CD4-positive, alpha-beta memory T cell (primary cell): ENCODE measurements around the gene FLNC. TPM values are rescaled to one million over a fixed set of nuclear protein-coding genes. Genes with fewer than 3 reads are reported as not detected.
A peak's percentile ranks its signal among the peaks of the same experiment; 100 is the strongest.

Source experiments
- CTCF ChIA-PET: fragments of 350-600 bp; sonication (Branson Sonifier 250); formaldehyde crosslinking; loops from one replicate; lab custom pipeline; 2021; ENCODE audit warnings: inconsistent platforms; ENCODE audit not compliant: partially characterized antibody; lab: Charles Lee
- POLR2A ChIA-PET: fragments of 350-600 bp; sonication (Branson Sonifier 250); formaldehyde crosslinking; loops from one replicate; lab custom pipeline; 2021; ENCODE audit not compliant: partially characterized antibody; lab: Charles Lee
- DNase-seq, 5 donors: peaks; one replicate each; pipeline versions ENCODE4 v3.0.0 to v3.0.0-alpha.2; 2020 to 2022; ENCODE audit warnings: mixed read lengths in 1 of 5
- H3K27ac ChIP-seq: one replicate; pipeline ENCODE4 v1.7.0; 2013; ENCODE audit warnings: low read depth, low read length
- H3K27me3 ChIP-seq: 2 replicates; pipeline ENCODE4 v1.7.0; 2013; ENCODE audit warnings: mild to moderate bottlenecking, low read length, moderate library complexity; ENCODE audit not compliant: insufficient read depth
- H3K36me3 ChIP-seq: 2 replicates; pipeline ENCODE4 v1.7.0; 2013; ENCODE audit warnings: mild to moderate bottlenecking, low read length, moderate library complexity; ENCODE audit not compliant: insufficient read depth
- H3K4me1 ChIP-seq: 2 replicates; pipeline ENCODE4 v1.7.0; 2013; ENCODE audit warnings: mild to moderate bottlenecking, low read length, moderate library complexity; ENCODE audit not compliant: insufficient read depth
- H3K4me3 ChIP-seq, 2 donors: one replicate each; pipeline ENCODE4 v1.7.0; 2013; ENCODE audit warnings: low read length in 2 of 2, mild to moderate bottlenecking in 1 of 2
- H3K9me3 ChIP-seq, 2 donors: one replicate each; pipeline ENCODE4 v1.7.0; 2013; ENCODE audit warnings: low read length in 2 of 2, control low read depth in 1 of 2; ENCODE audit not compliant: control insufficient read depth in 1 of 2
- H3K27ac Mint-ChIP-seq, 7 donors: one replicate each; pipeline ENCODE4 v1.8.0; 2020 to 2021; ENCODE audit warnings: mixed read lengths in 7 of 7, mild to moderate bottlenecking in 6 of 7, inconsistent platforms in 3 of 7, moderate library complexity in 3 of 7
- H3K27me3 Mint-ChIP-seq, 2 donors: one replicate each; pipeline ENCODE4 v1.8.0; 2020 to 2021; ENCODE audit warnings: mixed read lengths in 2 of 2
- H3K36me3 Mint-ChIP-seq, 2 donors: one replicate each; pipeline ENCODE4 v1.8.0; 2020 to 2021; ENCODE audit warnings: mixed read lengths in 2 of 2, inconsistent platforms in 1 of 2, mild to moderate bottlenecking in 1 of 2
- H3K4me1 Mint-ChIP-seq, 4 donors: one replicate each; pipeline ENCODE4 v1.8.0; 2020 to 2021; ENCODE audit warnings: mixed read lengths in 4 of 4, mild to moderate bottlenecking in 1 of 4
- H3K4me3 Mint-ChIP-seq, 8 donors: one replicate each; pipeline ENCODE4 v1.8.0; 2020 to 2021; ENCODE audit warnings: mixed read lengths in 8 of 8, mild to moderate bottlenecking in 7 of 8, moderate library complexity in 6 of 8, inconsistent platforms in 3 of 8
- H3K9me3 Mint-ChIP-seq, 8 donors: one replicate each; pipeline ENCODE4 v1.8.0; 2020 to 2021; ENCODE audit warnings: mixed read lengths in 8 of 8, mild to moderate bottlenecking in 5 of 8, inconsistent platforms in 3 of 8, moderate library complexity in 1 of 8
- intact Hi-C: fragments of 100-400 bp; cut with micrococcal nuclease; formaldehyde crosslinking; loops from one replicate; pipeline ENCODE4 v1.15.1; 2023
- polyA plus RNA-seq, 2 donors: library from polyadenylated mRNA; unstranded; fragments of 300-500 nt; fragmentation: Illumina TruSeq; gene quantifications; one replicate each; pipeline ENCODE4 v1.2.3, GENCODE V29; 2021
- total RNA-seq, 2 experiments: library from RNA; stranded (reverse); gene quantifications; one replicate each; pipeline ENCODE4 v1.2.3, GENCODE V29; 2021

The FLNC gene
- total and polyA plus RNA-seq, 4 experiments from 2014 or later: 0.06 TPM; not detected in 3

- no peaks in the 10 kb centered on the region for H3K9me3 ChIP-seq
- no peak overlapping the region for H3K4me3 ChIP-seq
- no peaks in the 10 kb centered on the region for H3K27me3 Mint-ChIP-seq
- H3K36me3 ChIP-seq: peaks cover 16% of the 10 kb centered on the region
- peaks cover 16 to 23% of the 10 kb centered on the region in 2 donors for H3K36me3 Mint-ChIP-seq
- H3K4me1 Mint-ChIP-seq: no peaks in the 10 kb centered on the region
- ChIA-PET POLR2A (no interaction called here), CTCF (no interaction called here)
- H3K27me3 ChIP-seq: no peaks in the 10 kb centered on the region
- no peaks in the 10 kb centered on the region for H3K4me1 ChIP-seq
- no peak overlapping the region for H3K4me3 Mint-ChIP-seq
- peak overlapping the region in 1 of 7 donors; percentile 36 for H3K27ac Mint-ChIP-seq
- DNase-seq: no peak
- no peaks in the 10 kb centered on the region for H3K9me3 Mint-ChIP-seq
- intact Hi-C loops: no loop called here
- no peak overlapping the region for H3K27ac ChIP-seq
These were observed 28.4 kb upstream of the FLNC start for GRCh38 chr7:128801667-128802418.

GRCh38 chr7:128804484-128804883 lies 25.7 kb upstream of the FLNC start:
- no peaks in the 10 kb centered on the region for H3K27me3 Mint-ChIP-seq
- no peaks in the 10 kb centered on the region for H3K27me3 ChIP-seq
- H3K9me3 ChIP-seq: no peaks in the 10 kb centered on the region
- H3K4me1 Mint-ChIP-seq: no peaks in the 10 kb centered on the region
- no peak overlapping the region for H3K4me3 ChIP-seq
- H3K36me3 Mint-ChIP-seq: peaks cover 16 to 17% of the 10 kb centered on the region in 2 donors
- DNase-seq: no peak
- no peak overlapping the region for H3K27ac ChIP-seq
- ChIA-PET POLR2A (no interaction called here), CTCF (no interaction called here)
- no peak overlapping the region for H3K4me3 Mint-ChIP-seq
- H3K4me1 ChIP-seq: no peaks in the 10 kb centered on the region
- no peak overlapping the region for H3K27ac Mint-ChIP-seq
- H3K9me3 Mint-ChIP-seq: no peaks in the 10 kb centered on the region
- intact Hi-C loops: no loop called here
- H3K36me3 ChIP-seq: peaks cover 16% of the 10 kb centered on the region

- Histone ChIP-seq H3K27ac (no peak overlapping the region), H3K27me3 (no peaks in the 10 kb centered on the region), H3K4me3 (no peak overlapping the region), H3K9me3 (no peaks in the 10 kb centered on the region), H3K4me1 (no peaks in the 10 kb centered on the region), H3K36me3 (peaks cover 16% of the 10 kb centered on the region)
- CTCF ChIA-PET: no interaction called here
- Mint-ChIP-seq H3K9me3 (no peaks in the 10 kb centered on the region), H3K27ac (no peak overlapping the region), H3K27me3 (no peaks in the 10 kb centered on the region), H3K4me1 (no peaks in the 10 kb centered on the region), H3K4me3 (no peak overlapping the region), H3K36me3 (peaks cover 16 to 17% of the 10 kb centered on the region in 2 donors)
- no peak for DNase-seq
- intact Hi-C loops: no loop called here
- POLR2A ChIA-PET: no interaction called here
These were observed 25.0 kb upstream of the FLNC start for GRCh38 chr7:128805225-128805624.

GRCh38 chr7:128807191-128807590 lies 23.0 kb upstream of the FLNC start:
- Mint-ChIP-seq H3K4me3 (no peak overlapping the region), H3K36me3 (peaks cover 7 to 14% of the 10 kb centered on the region in 2 donors), H3K9me3 (no peaks in the 10 kb centered on the region), H3K27me3 (no peaks in the 10 kb centered on the region), H3K4me1 (no peaks in the 10 kb centered on the region), H3K27ac (no peak overlapping the region)
- intact Hi-C loops: no loop called here
- Histone ChIP-seq H3K27ac (no peak overlapping the region), H3K36me3 (peaks cover 10% of the 10 kb centered on the region), H3K4me3 (no peak overlapping the region), H3K4me1 (no peaks in the 10 kb centered on the region), H3K9me3 (no peaks in the 10 kb centered on the region), H3K27me3 (no peaks in the 10 kb centered on the region)
- ChIA-PET CTCF (interaction anchor here (1.0 kb wide), 1 partner anchor 411 kb away, joined by 3 read pairs; no protein-coding TSS in a partner anchor), POLR2A (no interaction called here)
- DNase-seq: no peak

GRCh38 chr7:128809363-128809762 lies 20.8 kb upstream of the FLNC start:
- intact Hi-C loops: loop anchor here (1.0 kb wide), 1 partner anchor 44 kb away; no protein-coding TSS in a partner anchor
- no peaks in the 10 kb centered on the region for H3K9me3 Mint-ChIP-seq
- H3K27me3 Mint-ChIP-seq: no peaks in the 10 kb centered on the region
- Histone ChIP-seq H3K27me3 (no peaks in the 10 kb centered on the region), H3K4me3 (no peak overlapping the region), H3K36me3 (peaks cover 10% of the 10 kb centered on the region), H3K9me3 (no peaks in the 10 kb centered on the region), H3K27ac (no peak overlapping the region), H3K4me1 (no peaks in the 10 kb centered on the region)
- H3K27ac Mint-ChIP-seq: no peak overlapping the region
- ChIA-PET CTCF (no interaction called here), POLR2A (interaction anchor here (0.6 kb wide), 1 partner anchor 20 kb away, joined by 3 read pairs; no protein-coding TSS in a partner anchor)
- no peaks in the 10 kb centered on the region for H3K4me1 Mint-ChIP-seq
- peaks cover 7 to 12% of the 10 kb centered on the region in 2 donors for H3K36me3 Mint-ChIP-seq
- no peak overlapping the region for H3K4me3 Mint-ChIP-seq
- DNase-seq: no peak

- ChIA-PET POLR2A (no interaction called here), CTCF (no interaction called here)
- Histone ChIP-seq H3K27ac (no peak overlapping the region), H3K9me3 (no peaks in the 10 kb centered on the region), H3K4me3 (no peak overlapping the region), H3K27me3 (no peaks in the 10 kb centered on the region), H3K4me1 (no peaks in the 10 kb centered on the region), H3K36me3 (peaks cover 3% of the 10 kb centered on the region)
- H3K9me3 Mint-ChIP-seq: no peaks in the 10 kb centered on the region
- peaks cover 7% of the 10 kb centered on the region in 2 donors for H3K36me3 Mint-ChIP-seq
- no peaks in the 10 kb centered on the region for H3K27me3 Mint-ChIP-seq
- H3K4me1 Mint-ChIP-seq: no peaks in the 10 kb centered on the region
- H3K27ac Mint-ChIP-seq: no peak overlapping the region
- intact Hi-C loops: no loop called here
- no peak overlapping the region for H3K4me3 Mint-ChIP-seq
- no peak for DNase-seq
These were observed 19.7 kb upstream of the FLNC start for GRCh38 chr7:128810473-128810872.

GRCh38 chr7:128810997-128811396 lies 19.2 kb upstream of the FLNC start:
- no peak overlapping the region for H3K4me3 Mint-ChIP-seq
- Histone ChIP-seq H3K36me3 (no peaks in the 10 kb centered on the region), H3K9me3 (no peaks in the 10 kb centered on the region), H3K27ac (no peak overlapping the region), H3K4me3 (no peak overlapping the region), H3K27me3 (no peaks in the 10 kb centered on the region), H3K4me1 (no peaks in the 10 kb centered on the region)
- no peaks in the 10 kb centered on the region for H3K4me1 Mint-ChIP-seq
- DNase-seq: no peak
- POLR2A ChIA-PET: no interaction called here
- peaks cover 5 to 6% of the 10 kb centered on the region in 2 donors for H3K36me3 Mint-ChIP-seq
- intact Hi-C loops: no loop called here
- CTCF ChIA-PET: no interaction called here
- H3K9me3 Mint-ChIP-seq: no peaks in the 10 kb centered on the region
- H3K27ac Mint-ChIP-seq: no peak overlapping the region
- peaks cover 0 to 2% of the 10 kb centered on the region in 2 donors for H3K27me3 Mint-ChIP-seq
